Smooth muscle cell (in vitro differentiated cells): ENCODE results near the gene STAT4. TPM values are rescaled to one million over a fixed set of nuclear protein-coding genes. Genes with fewer than 3 reads are reported as not detected.

Experiments used
- DNase-seq: peaks from one replicate; lab custom pipeline; 2025; ENCODE audit not compliant: unreplicated experiment; lab: John Stamatoyannopoulos, UW
- H2AFZ ChIP-seq: fragments of 200-600 bp; sonication (generic); 2 replicates; pipeline ENCODE4 v1.6.0; 2016; ENCODE audit warnings: antibody characterized with exemption, low read depth, mild to moderate bottlenecking
- H3F3A ChIP-seq: fragments of 200-600 bp; sonication (generic); 2 replicates; pipeline ENCODE4 v1.6.0; 2017; ENCODE audit warnings: antibody characterized with exemption, low read depth
- H3K27ac ChIP-seq: fragments of 200-600 bp; sonication (generic); 2 replicates; pipeline ENCODE4 v1.5.1; 2016; ENCODE audit warnings: low read depth, mild to moderate bottlenecking
- H3K27me3 ChIP-seq: fragments of 200-600 bp; sonication (generic); 2 replicates; pipeline ENCODE4 v1.6.1; 2016; ENCODE audit warnings: low read depth, mild to moderate bottlenecking
- H3K36me3 ChIP-seq: fragments of 200-600 bp; sonication (generic); 2 replicates; pipeline ENCODE4 v1.5.1; 2016; ENCODE audit warnings: low read depth
- H3K4me1 ChIP-seq: fragments of 200-600 bp; sonication (generic); 2 replicates; pipeline ENCODE4 v1.5.1; 2016; ENCODE audit warnings: low read depth
- H3K4me2 ChIP-seq: fragments of 200-600 bp; sonication (generic); 2 replicates; pipeline ENCODE4 v1.6.0; 2016; ENCODE audit warnings: mild to moderate bottlenecking
- H3K4me3 ChIP-seq: fragments of 200-600 bp; sonication (generic); 2 replicates; pipeline ENCODE4 v1.5.1; 2016; ENCODE audit warnings: mild to moderate bottlenecking
- H3K79me2 ChIP-seq: fragments of 200-600 bp; sonication (generic); 2 replicates; pipeline ENCODE4 v1.6.0; 2016; ENCODE audit warnings: low read depth, mild to moderate bottlenecking
- H3K9ac ChIP-seq: fragments of 200-600 bp; sonication (generic); 2 replicates; pipeline ENCODE4 v1.6.0; 2016; ENCODE audit warnings: low read depth
- H3K9me3 ChIP-seq: fragments of 200-600 bp; sonication (generic); replicated peaks from 2 replicates; pipeline ENCODE4 v1.5.1; 2016; ENCODE audit warnings: low read depth
- H4K20me1 ChIP-seq: fragments of 200-600 bp; sonication (generic); 2 replicates; pipeline ENCODE4 v1.6.0; 2016; ENCODE audit warnings: low read depth
- CTCF ChIP-seq: fragments of 200-600 bp; sonication (generic); IDR thresholded peaks from 2 replicates; pipeline ENCODE4 v1.5.1; 2017; ENCODE audit warnings: borderline replicate concordance, mild to moderate bottlenecking, antibody characterized with exemption; ENCODE audit not compliant: insufficient read depth, poor library complexity, severe bottlenecking
- WGBS: methylation state at CpG from one replicate; pipeline ENCODE4 v1.1.7; 2016; ENCODE audit warnings: low lambda C conversion rate; 5-methylcytosine and 5-hydroxymethylcytosine counted together
- polyA plus RNA-seq: library from polyadenylated mRNA; unstranded; fragments of >200 nt; fragmentation: Nextera tagmentation; extraction: Ambion mirVana; gene quantifications from 2 replicates; pipeline ENCODE4 v1.2.1, GENCODE V29; 2016
- total RNA-seq: library from RNA; depleted of rRNA; stranded (reverse); fragments of >200 nt; gene quantifications from 2 replicates; pipeline ENCODE4 v1.2.3, GENCODE V29; 2014

The STAT4 gene
- total and polyA plus RNA-seq, 2 experiments from 2014 or later, result 0.89 to 8.4 TPM

DNA sequence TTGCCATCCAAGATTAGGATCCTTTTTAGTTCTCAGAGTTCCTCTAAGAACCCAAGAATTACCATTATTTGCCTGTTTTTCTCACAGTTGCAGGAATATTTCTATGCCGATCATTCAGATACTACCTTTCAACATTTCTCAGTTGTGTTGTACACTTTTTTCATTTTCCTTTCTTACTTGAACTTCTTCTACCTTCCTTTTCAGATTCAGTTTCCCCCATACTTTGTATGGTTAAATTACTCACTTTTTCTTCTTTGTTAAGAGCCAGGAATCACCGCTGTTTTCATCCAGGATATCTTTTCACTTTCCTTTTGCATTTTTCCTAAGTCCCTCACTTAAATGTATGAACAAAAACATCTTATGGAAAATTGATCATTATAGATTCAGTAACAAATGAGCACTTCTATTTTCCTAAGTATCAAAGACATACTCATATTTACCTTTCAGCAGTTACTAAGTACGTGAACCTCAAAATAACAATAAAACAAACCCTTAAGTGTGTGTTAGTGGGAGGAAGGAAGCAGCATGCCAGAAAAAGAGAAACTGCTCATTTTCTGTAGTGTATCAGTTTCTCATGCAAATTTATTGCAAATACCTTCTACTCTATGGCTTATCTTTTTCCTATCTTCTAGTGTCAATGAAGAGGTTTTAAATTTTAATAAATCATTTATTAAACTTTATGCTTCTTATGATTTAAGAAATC, 72.5 kb downstream of the STAT4 start:
- Histone ChIP-seq H3K27me3 (no peaks in the 10 kb centered on the region), H3K9ac (no peak overlapping the region), H3F3A (no peaks in the 10 kb centered on the region), H3K9me3 (no peaks in the 10 kb centered on the region), H2AFZ (no peak overlapping the region), H3K4me3 (no peak overlapping the region), H3K79me2 (no peaks in the 10 kb centered on the region), H3K36me3 (no peaks in the 10 kb centered on the region), H4K20me1 (no peaks in the 10 kb centered on the region), H3K4me2 (no peak overlapping the region), H3K4me1 (no peaks in the 10 kb centered on the region), H3K27ac (no peak overlapping the region)
- no peak for TF ChIP-seq CTCF
- DNase-seq, result no peak
- 86% methylated on average over 3 of the region's 3 CpGs for WGBS

DNA sequence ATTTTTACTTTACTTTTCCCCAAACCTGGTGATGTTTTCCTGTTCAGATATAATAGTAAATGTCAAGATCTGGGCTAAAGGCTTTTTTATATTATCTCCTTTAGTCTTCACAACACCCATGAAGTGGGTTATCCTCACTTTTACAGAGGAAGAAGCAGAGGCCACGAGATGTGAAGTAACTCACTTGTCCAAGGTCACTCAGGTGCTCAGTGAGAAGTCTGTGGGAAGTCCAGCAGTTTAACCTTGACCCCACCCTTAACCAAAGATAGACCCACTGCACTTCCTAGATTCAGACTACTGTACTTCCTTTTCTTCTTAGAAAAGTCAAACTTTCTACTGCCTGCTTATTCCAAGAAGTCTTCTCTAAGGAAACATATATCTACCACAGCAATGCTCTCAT, 80.5 kb downstream of the STAT4 start:
- Histone ChIP-seq H3K9ac (no peak overlapping the region), H3K79me2 (no peaks in the 10 kb centered on the region), H3K27me3 (no peaks in the 10 kb centered on the region), H3K9me3 (no peaks in the 10 kb centered on the region), H2AFZ (no peak overlapping the region), H3K4me3 (no peak overlapping the region), H3F3A (no peaks in the 10 kb centered on the region), H3K27ac (no peak overlapping the region), H3K4me1 (no peaks in the 10 kb centered on the region), H3K36me3 (no peaks in the 10 kb centered on the region), H4K20me1 (no peaks in the 10 kb centered on the region), H3K4me2 (no peak overlapping the region)
- 83% methylated on average over 1 of the region's 1 CpG for WGBS
- DNase-seq, result no peak
- TF ChIP-seq CTCF, result no peak

- H4K20me1 ChIP-seq, result no peaks in the 10 kb centered on the region
- no peaks in the 10 kb centered on the region for H3K79me2 ChIP-seq
- no peak for DNase-seq
- no peak overlapping the region for H2AFZ ChIP-seq
- H3K9me3 ChIP-seq, result no peaks in the 10 kb centered on the region
- no peaks in the 10 kb centered on the region for H3K27me3 ChIP-seq
- H3K27ac ChIP-seq, result no peak overlapping the region
- WGBS, result 88% methylated on average over 3 of the region's 3 CpGs
- no peak for TF ChIP-seq CTCF
- H3K4me3 ChIP-seq, result no peak overlapping the region
- H3K9ac ChIP-seq, result no peak overlapping the region
- H3K36me3 ChIP-seq, result no peaks in the 10 kb centered on the region
- no peaks in the 10 kb centered on the region for H3F3A ChIP-seq
- no peaks in the 10 kb centered on the region for H3K4me1 ChIP-seq
- no peak overlapping the region for H3K4me2 ChIP-seq
These were observed 81.2 kb downstream of the STAT4 start for GRCh38 chr2:191069606-191070005.

GRCh38 chr2:191066919-191067233, 83.9 kb downstream of the STAT4 start:
- Histone ChIP-seq H3K36me3 (no peaks in the 10 kb centered on the region), H3K9ac (no peak overlapping the region), H2AFZ (no peak overlapping the region), H3F3A (no peaks in the 10 kb centered on the region), H3K4me1 (no peaks in the 10 kb centered on the region), H3K27me3 (no peaks in the 10 kb centered on the region), H4K20me1 (no peaks in the 10 kb centered on the region), H3K4me2 (no peak overlapping the region), H3K9me3 (no peaks in the 10 kb centered on the region), H3K27ac (no peak overlapping the region), H3K79me2 (no peaks in the 10 kb centered on the region), H3K4me3 (no peak overlapping the region)
- 99% methylated on average over 3 of the region's 3 CpGs for WGBS
- TF ChIP-seq CTCF, result no peak
- DNase-seq, result no peak
